ENCODE data around the gene GALNT16.
A peak's percentile ranks its signal among the peaks of the same experiment; 100 is the strongest.
"Not testable (repeated sequence)": the region's sequence is repeated elsewhere in the genome, so short reads cannot be mapped to it uniquely, and the experiment has no call there.

Gene GALNT16

DNA sequence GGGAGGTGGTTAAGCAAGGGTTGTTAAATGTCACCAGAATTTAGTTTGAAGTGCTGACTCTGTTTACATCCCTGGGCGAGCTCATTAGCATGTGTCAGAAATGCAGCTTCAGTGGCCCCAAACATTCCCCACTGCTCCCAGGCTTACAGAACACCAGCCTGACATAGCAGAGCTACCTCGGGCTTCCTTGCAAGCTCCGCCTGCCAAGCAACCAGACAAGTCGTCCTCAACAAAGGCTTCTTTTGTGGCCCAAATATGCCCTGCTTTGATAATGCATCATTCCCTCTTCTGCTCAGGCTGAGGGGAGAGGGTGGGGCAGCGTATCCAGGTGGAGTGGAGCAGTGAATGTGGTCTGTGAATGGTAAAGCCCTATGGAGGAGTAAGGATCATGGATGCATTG, 110.1 kb downstream of the GALNT16 start:
- DNase-seq = no peak

DNA sequence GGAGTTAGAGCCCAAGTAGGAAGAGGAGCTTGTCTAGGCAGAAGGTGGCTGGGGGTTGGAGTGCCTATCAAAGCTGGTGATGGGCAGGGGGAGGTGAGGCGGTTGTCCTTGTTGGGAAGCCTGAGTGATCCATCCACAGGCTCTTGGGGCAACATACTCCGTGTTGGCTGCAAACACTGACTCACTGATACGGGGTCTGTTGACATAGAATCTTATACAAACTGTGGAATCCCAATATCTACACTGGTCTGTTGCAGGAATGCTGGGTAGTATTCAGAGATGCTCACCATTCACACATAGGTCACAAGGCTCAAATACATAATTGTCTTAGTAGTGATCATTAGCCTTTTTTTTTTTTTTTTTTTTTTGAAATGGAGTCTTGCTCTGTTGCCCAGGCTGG, 112.2 kb downstream of the GALNT16 start:
- no peak for DNase-seq

DNA sequence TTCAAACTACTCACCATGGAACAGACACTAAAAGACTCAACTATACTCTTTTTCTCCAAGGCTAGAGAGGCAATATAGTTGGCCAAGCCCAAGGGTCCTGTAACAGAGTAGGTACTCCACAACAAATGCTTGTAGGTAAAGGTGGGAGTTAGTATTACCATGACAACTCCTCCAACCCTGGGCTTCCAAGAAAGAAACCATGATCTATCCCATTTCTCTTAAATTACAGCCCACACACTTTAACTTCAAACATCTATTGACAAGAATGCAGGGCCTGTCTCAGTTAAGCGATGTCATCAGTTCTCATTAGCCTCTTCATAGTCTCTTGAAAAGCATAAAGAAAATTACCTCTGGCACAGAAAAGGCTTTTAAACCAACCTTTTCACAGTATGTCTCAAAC, 113.1 kb downstream of the GALNT16 start:
- DNase-seq = no peak

DNA sequence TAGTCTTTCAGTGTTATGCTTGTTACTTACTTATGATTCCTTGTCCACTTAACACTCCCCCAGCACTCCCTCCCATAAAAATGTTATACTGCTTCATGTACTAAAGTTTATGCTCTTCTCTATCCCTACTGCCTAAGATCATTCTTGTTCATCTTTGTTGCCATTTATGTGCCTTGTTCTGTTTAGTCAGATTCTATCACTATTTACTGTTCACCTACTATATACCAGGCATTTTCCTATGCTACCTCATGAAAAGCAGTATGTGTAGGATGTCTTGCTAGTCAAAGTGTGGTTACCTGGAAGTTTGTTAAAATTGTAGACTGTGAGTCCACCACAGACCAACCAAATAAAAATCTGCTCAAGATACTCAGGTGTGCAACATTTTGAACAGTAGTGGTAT, 114.3 kb downstream of the GALNT16 start:
- no peak for DNase-seq

DNA sequence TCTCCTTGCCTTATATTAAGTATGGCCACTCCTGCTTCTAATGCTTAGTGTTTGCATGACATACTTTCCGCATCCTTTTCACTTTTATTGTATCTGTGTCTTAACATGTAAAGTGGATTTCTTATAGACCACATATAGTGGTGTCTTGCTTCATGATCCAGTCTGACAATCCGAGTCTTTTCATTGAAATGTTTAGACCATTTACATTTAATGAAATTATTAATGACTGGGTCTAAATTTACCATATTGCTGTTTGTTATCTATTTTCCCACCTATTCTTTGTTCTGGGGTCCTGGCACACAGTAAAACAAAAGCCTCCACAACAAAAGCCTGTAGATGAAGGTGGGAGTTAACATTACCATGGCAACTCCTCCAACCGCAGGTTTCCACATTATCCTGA, 115.2 kb downstream of the GALNT16 start:
- no peak for DNase-seq

DNA sequence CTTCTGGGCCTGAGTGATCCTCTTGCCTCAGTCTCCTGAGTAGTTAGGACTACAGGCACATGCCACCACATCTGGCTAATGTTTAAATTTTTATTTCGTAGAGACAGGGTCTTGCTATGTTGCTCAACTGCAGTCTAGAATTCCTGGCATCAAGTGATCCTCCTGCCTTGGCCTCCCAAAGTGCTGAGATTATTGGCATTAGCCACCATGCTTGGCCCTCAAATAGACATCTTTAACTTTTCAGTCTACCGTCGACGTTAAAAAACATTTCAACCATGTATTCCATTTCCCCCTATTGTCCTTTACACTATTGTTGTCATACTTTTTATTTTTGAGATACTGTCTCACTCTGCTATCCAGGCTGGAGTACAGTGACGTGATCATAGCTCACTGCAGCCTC, 115.8 kb downstream of the GALNT16 start:
- no peak for DNase-seq

DNA sequence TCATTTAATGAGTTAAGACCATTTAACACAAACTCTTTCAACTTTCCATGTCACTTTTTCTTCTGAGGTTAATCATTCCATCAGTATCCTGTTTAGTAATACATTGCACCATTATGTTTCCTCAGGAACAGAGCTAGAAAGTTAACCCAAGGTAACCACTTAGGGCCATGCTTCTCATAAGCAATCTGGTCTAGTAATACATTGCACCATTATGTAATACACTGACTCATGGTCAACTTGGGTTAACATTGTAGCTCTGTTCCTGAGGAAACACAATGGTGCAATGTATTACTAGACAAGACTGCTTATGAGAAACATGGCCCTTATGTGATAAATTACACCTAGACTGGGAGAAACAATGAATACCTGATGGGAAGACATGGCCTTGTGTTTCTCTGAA, 116.5 kb downstream of the GALNT16 start:
- no peak for DNase-seq

DNA sequence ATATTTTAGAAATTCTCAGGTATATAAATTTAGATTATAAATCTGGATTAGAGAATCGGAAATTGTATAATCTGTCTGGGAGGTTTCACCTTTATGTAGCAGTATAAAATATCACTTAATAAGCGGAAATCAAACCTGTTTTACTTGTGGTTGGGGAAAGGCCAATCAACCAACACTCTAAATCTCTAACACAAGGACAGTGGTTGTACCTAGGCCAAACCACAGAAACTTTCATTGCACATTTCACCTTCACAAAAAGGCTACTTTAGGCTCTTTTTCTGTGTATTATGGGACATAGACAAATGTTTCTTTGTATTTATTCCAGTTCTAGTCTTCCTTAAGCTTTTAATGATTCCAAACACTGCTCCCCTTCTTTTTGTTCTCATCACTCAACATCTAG, 118.3 kb downstream of the GALNT16 start:
- no peak for DNase-seq

DNA sequence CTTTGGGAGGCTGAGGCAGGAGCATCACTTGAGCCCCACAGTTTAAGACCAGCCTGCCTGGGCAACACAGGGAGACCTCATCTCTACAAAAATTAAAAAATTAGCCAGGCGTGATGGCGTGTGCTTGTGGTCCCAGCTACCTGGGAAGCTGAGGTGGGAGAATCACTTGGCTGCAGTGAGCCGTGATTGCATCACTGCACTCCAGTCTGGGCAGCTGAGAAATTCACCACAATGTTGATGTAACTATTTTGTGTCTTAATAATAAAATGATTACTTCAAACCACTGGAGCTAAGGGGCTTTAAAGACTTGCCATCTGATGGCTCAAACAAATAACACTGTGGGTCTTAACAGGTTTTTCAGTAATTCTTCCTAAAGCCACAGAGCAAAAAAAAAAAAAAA, 127.4 kb downstream of the GALNT16 start:
- no peak for DNase-seq

DNA sequence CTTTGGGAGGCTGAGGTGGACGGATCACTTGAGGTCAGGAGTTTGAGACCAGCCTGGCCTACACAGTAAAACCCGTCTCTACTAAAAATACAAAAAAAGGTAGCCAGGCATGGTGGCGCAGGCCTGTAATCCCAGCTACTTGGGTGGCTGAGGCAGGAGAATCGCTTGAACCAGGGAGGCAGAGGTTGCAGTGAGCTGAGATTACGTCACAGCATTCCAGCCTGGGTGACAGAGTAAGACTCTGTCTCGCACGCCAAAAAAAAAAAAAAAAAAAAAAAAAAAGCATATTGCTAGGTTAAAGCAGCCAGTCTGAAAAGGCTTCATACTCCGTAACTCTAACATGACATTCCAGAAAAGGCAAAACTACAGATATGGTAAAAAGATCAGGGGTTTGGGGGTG, 131.4 kb downstream of the GALNT16 start:
- DNase-seq = not testable (repeated sequence)

DNA sequence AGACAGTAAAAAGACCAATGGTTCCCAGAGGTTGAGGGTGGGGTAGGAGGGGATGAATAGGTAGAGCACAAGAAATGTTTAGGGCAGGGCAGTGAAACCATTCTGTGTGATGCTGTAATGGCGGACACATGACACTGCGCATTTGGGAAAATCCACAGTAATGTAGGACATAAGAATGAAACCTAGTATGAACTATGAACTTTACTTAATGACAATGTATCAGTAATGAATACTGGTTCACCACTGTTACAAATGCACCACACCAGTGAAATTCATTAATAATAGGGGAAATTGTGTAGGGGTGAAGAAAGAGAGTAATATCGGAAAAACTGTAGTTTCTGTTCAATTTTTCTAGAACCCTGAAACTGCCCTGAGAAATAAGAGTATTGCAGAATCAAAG, 132.5 kb downstream of the GALNT16 start:
- no peak for DNase-seq

DNA sequence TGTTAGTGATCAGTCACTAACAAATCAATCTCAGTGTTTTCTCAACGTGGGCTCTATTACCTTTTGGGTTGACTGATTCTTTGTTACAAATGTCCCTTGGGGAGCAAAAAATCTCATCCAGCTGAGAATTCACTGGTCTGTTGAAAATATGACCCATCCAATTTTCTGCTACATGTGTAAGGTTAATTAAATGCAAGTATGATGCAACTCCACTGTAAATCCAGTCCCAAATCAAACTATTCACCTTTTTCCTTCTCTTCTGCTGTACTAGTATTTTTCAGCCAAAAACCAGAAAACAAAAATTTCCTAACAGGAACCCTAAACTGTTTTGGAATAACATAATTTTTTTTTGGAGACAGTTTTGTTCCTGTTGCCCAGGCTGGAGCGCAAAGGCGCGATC, 136.0 kb downstream of the GALNT16 start:
- DNase-seq = no peak

DNA sequence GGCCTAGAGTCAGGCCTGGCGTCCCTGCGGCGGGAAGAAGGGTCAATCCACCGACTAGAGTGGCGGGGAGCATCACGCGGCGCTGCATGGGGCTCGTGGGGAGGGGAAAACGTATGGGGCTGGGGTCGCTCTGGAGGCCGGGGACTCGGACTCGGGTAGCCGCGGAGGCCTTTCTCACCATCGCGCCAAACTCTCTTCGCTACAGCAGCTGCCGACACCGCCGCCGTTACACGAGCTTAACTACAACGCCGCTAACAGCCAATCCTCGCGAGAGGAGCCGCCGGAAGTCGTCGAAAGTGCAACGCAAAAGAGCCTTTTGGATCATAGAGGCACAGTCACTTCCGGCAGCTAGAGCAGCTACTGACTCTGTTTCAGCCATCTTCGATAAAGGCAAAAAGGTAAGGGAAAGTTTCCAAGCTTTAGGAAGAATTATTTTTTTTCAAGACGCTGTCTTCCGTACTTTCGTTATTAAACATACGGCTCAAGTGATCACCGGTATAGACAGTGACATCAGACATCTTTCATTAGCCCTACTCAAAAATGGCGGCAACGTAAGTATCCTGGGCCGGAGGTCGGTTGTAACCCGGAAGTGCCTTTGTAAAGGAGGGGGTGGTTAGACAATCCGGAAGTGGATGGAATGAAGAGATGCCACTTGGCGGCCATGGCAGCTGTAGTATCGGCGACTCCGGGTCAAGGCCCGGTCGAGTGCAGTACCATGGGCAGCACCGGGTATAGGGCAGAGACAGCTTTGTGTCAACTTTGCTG, 138.3 kb downstream of the GALNT16 start, which contains the start of the genes ERH and SLC39A9:
Gene ERH, minus strand, starts transcription at position 247 of the 765 bp plus-strand sequence. Its CDS starts 66 bp downstream, at position 181.
Gene SLC39A9, plus strand, starts transcription at position 640 of the 765 bp plus-strand sequence. CDS start 678 bp downstream, outside the sequence.
- DNase-seq = peak; percentile 98

DNA sequence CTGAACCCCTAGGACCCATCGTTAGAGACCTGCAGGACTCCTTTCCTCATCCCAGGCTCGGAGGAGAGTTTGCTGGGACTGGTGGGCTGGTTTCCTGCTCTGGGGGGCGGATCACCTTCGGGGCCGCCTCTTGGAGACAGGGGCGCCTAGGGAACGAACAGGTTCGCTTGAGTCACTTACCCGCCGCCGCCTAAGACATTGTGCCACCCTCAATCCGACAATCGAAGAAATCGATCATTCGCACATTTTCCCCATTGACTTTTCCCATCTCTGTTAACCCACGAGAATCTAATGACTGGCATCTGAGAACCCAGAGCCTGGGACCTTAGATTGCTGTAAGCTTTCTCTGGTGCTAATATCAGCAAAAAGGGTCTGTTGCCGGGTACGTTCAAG, 138.9 kb downstream of the GALNT16 start:
- DNase-seq = no peak

DNA sequence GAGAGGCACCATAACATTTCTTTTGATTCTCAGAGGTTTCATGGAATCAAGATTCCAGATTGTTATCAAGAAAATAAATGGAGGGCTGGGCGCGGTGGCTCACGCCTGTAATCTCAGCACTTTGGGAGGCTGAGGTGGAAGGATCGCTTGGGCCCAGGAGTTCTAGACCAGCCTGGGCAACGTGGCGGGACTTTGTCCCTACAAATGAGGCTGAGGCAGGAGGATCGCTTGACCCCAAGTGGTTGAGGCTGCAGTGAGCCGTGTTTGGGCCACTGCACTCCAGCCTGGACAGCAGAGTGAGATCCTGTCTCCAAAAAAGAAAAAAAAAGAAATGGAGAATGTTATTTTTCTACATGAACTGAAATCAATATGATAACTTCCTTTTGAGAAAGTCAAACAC, 139.8 kb downstream of the GALNT16 start:
- DNase-seq = no peak

DNA sequence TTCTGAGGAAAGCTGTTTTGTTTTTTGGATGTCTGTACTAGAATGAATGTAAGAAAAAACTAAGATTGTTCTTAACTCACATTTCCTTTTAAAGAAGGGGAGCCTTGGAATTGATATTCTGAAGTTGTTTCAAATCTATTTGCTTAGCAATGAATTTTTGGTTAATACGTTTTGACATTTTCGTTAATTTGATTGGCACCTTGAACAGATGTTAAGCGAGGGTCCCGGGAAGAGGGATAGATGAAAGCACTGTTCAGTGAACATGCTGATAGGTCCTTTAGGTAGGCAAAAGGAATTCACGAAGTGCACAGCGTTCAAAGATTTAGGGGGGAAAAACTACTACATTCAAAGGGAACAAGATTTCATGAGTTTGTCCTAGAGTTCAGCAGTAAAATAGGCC, 140.2 kb downstream of the GALNT16 start:
- no peak for DNase-seq

DNA sequence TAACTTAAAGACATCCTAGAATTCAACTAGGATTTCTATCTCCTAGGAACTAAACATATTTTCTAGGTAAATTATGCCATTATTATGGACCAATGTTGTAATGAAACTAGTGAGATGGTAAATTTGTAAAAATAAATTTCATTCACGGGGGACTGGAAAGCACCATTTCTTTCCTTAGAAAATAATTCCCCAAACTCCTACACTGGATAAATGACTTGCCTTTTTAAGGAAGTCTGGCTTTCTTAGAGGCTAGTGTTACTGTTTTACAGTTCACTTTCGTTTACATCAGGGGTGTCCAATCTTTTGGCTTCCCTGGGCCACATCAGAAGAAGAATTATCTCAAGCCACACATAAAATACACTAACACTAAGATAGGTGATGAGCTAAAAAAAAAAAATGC, 141.9 kb downstream of the GALNT16 start:
- DNase-seq = no peak

DNA sequence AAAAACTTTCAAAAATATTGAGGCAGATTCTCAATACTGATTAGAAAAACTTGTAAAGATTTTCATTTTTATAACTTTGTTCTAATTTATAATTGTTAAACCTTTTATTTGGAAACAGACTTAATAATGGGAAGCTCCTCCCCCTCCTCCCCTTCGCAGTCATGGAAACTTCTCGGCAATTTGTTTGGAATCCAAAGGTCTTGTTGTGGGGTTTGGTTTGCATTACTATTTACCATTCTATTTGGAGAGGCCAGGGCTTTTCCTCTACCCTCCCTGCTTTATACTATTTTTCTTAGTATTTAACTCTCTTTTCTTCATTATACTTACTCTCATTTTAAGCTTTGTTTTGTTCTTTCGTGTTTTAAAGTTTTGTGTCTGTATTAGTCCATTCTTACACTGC, 144.5 kb downstream of the GALNT16 start:
- DNase-seq = no peak

DNA sequence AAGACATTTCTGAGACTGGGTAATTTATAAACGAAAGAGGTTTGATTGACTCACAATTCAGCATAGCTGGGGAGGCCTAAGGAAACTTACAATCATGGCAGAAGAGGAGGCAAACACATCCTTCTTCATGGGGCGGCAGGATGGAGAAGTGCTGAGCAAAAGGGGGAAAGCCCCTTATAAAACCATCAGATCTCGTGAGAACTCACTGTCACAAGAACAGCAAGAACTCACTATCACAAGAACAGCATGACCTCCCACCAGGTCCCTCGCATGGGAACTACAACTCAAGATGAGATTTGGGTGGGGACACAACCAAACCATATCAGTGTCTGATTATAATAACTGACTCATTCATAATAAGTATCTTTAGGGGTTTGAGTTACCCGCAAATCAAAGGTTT, 144.9 kb downstream of the GALNT16 start:
- no peak for DNase-seq

DNA sequence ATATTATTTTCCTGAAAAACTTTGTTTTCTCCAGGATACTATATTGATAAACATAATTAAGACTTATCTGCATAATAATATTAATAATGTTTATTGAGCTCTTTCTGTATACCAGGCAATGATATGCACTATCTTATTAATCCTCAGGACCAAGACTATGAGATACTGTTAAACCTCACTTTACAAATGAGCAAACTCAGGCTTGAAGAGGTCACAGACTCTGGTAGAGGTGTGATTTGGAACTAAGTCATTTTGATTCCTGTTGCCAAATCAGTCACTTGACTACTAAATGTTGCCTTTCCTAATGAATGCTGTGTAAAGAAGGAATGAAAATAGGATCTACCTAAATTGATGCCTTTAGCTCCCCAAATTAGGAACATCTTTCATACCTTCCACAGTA, 145.8 kb downstream of the GALNT16 start:
- no peak for DNase-seq

Data from activated effector memory CD4-positive, alpha-beta T cell treated with anti-CD3 and anti-CD28 coated beads, Interleukin-2, amount 50 U/mL, for 16 hours (primary cell).